Measurements from ENCODE around the gene ABCD4.

ABCD4 gene

DNA sequence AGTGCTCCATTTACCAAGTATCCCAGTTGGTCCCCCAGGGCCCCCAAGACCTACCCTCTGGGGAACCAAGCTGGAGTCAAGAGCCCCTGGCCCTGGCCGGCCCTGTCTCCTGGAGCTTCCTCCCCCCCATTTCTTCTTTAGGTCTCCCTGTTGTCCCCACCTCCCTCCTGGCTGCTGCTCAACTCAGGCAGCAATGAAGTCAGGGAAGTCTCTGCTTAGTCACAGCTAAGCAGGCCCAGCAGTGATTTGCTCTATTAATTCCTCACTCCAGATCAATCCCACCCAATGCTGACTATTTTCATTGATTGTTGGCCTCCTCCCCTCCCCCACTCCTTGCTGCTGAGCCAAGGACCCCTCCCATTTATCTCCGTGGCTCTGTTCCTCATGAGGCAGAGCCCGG lies 35.1 kb downstream of the ABCD4 start:
- TF ChIP-seq, protein P1, sequence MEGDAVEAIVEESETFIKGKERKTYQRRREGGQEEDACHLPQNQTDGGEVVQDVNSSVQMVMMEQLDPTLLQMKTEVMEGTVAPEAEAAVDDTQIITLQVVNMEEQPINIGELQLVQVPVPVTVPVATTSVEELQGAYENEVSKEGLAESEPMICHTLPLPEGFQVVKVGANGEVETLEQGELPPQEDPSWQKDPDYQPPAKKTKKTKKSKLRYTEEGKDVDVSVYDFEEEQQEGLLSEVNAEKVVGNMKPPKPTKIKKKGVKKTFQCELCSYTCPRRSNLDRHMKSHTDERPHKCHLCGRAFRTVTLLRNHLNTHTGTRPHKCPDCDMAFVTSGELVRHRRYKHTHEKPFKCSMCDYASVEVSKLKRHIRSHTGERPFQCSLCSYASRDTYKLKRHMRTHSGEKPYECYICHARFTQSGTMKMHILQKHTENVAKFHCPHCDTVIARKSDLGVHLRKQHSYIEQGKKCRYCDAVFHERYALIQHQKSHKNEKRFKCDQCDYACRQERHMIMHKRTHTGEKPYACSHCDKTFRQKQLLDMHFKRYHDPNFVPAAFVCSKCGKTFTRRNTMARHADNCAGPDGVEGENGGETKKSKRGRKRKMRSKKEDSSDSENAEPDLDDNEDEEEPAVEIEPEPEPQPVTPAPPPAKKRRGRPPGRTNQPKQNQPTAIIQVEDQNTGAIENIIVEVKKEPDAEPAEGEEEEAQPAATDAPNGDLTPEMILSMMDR (IDR thresholded peaks at IDR 0.05; ENCODE audit: low read length, missing control alignments), result no peak
- no peak for DNase-seq (ENCODE audit: low read depth)
- no peak overlapping the region for H3K4me3 ChIP-seq (replicated peaks; ENCODE audit: low read depth, low read length)

DNA sequence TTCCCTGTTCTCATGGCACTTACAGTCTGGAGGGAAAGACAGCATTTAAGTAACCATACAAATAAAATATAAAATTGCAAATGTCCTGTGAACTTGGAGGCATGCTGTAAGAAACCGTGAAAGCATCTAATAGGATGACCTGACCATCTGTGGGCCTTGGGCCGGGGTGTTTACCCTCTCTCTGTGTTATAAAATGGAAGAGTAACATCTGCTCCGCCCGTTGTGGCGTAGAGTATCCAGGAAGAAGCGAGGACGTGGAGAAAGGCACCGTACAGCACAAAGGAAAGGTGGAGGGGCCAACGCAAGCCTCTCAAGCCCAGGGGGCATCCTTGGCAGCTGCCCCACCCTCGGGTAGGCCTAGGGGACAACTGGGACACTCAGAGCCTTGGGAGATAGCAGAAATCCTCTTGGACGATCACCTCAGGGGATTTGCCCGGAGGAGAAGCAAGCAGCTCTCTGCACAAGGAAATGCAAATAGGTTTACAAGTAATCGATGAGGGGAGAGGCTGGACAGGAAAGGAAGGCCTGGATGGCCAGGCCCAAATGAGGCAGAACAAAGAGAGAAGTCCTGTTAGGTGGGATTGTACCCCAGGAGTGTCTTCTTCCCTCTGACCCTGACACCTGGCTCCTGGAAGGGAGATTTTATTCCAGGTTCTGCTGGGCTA lies 37.3 kb downstream of the ABCD4 start:
- TF ChIP-seq, protein P1 (IDR thresholded peaks at IDR 0.05; ENCODE audit: low read length, missing control alignments), result no peak
- no peak for DNase-seq (ENCODE audit: low read depth)

DNA sequence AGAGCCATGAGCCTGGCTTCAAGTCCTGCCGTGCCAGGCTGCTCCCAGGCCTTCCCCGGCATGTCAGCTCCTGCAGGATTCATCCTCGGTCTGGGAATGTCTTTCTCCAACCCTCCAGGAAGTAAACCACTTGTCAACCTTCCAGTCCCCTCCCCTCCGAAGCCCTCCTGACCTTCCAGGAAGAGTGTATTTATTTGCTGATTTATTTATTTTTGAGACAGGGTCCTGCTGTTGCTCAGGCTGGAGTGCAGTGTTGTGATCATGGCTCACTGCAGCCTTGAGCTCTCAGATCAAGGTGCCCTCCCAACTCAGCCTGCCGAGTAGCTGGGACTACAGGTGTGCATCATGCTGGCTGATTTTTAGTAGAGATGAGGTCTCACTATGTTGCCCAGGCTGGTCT lies 38.8 kb downstream of the ABCD4 start:
- TF ChIP-seq, protein P1 (IDR thresholded peaks at IDR 0.05; ENCODE audit: low read length, missing control alignments), result no peak
- DNase-seq (ENCODE audit: low read depth), result no peak
- H3K4me3 ChIP-seq (replicated peaks; ENCODE audit: low read depth, low read length), result no peak overlapping the region

More for the DNA sequence above, 37.3 kb downstream of the ABCD4 start:
- H3K4me3 ChIP-seq (replicated peaks; ENCODE audit: low read depth, low read length), result no peak overlapping the region

GRCh38 chr14:74263181-74263580 lies 39.6 kb downstream of the ABCD4 start:
- TF ChIP-seq, protein P1 (IDR thresholded peaks at IDR 0.05; ENCODE audit: low read length, missing control alignments), result no peak
- no peak for DNase-seq (ENCODE audit: low read depth)
- no peak overlapping the region for H3K4me3 ChIP-seq (replicated peaks; ENCODE audit: low read depth, low read length)

DNA sequence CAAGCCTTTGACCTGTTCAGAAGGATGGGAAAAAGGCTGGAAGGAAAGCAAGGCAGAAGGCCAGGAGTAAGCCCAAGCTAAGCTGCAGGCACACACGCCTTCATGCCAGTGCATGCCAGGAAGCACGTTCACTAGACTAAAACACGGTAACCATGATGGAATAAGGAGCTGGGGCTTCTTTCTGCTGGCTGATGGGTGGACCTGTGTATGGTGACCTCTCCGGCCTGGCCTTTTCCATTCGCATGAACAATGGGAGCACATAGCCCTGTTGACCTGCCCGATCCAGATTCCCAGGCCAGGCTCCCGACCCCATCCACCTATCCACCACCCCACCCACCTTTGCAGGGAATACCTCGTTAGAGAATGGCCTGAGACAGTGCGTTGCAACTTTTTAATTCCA lies 40.7 kb downstream of the ABCD4 start:
- DNase-seq (ENCODE audit: low read depth), result no peak
- TF ChIP-seq, protein P1 (IDR thresholded peaks at IDR 0.05; ENCODE audit: low read length, missing control alignments), result no peak
- no peak overlapping the region for H3K4me3 ChIP-seq (replicated peaks; ENCODE audit: low read depth, low read length)

- TF ChIP-seq, protein P1 (IDR thresholded peaks at IDR 0.05; ENCODE audit: low read length, missing control alignments), result no peak
- DNase-seq (ENCODE audit: low read depth), result no peak
Measured at GRCh38 chr14:74261288-74261687, 41.4 kb downstream of the ABCD4 start.

More at GRCh38 chr14:74261288-74261687, 41.4 kb downstream of the ABCD4 start:
- no peak overlapping the region for H3K4me3 ChIP-seq (replicated peaks; ENCODE audit: low read depth, low read length)

All from fibroblast of pulmonary artery (primary cell).